Pancreas (tissue), 10 donors: ENCODE measurements around the gene RAB4B. TPM values are rescaled to one million over a fixed set of nuclear protein-coding genes. Genes with fewer than 3 reads are reported as not detected.

Experiments
- ATAC-seq, 4 donors: fragments of 200-7000 bp; cut with Tn5 transposase; one replicate each; pipeline versions ENCODE4 v1.8.0 to v1.9.1; 2020; ENCODE audit warnings: mild to moderate bottlenecking in 4 of 4, moderate library complexity in 4 of 4
- DNase-seq, 6 donors: peaks; one replicate each; pipeline ENCODE4 v3.0.0-alpha.2; 2020
- FAIRE-seq: peaks from 2 replicates; lab custom pipeline; 2012; peaks lifted over from hg19 to GRCh38; lab: Jason Lieb, UNC
- H3K27ac ChIP-seq, 4 donors: fragments of 200-600 bp; sonication (generic); 1 replicate in 3 of 4; 2 replicates in 1 of 4; pipeline versions ENCODE4 v1.5.0 to v1.8.0; 2020
- H3K27me3 ChIP-seq, 4 donors: fragments of 200-600 bp; one replicate each; pipeline ENCODE4 v1.8.0; 2021
- H3K36me3 ChIP-seq, 3 donors: fragments of 200-600 bp; sonication (generic) in 1 of 3; one replicate each; pipeline versions ENCODE4 v1.5.0 to v1.8.0; 2020 to 2021
- H3K4me1 ChIP-seq, 3 donors: fragments of 200-600 bp; one replicate each; pipeline ENCODE4 v1.8.0; 2021
- H3K4me3 ChIP-seq, 4 donors: fragments of 200-600 bp; sonication (generic) in 2 of 4; one replicate each; pipeline versions ENCODE4 v1.5.0 to v1.8.0; 2020 to 2021
- H3K9me3 ChIP-seq, 4 donors: fragments of 200-600 bp; one replicate each; pipeline ENCODE4 v1.8.0; 2021
- WGBS, 2 donors: extraction: QIAGEN DNeasy Blood & Tissue Kit; methylation state at CpG; one replicate each; pipeline ENCODE4 v1.1.7; 2013; 5-methylcytosine and 5-hydroxymethylcytosine counted together
- intact Hi-C, 3 donors: fragments of 100-400 bp; cut with DNase I; formaldehyde crosslinking; loops; one replicate each; pipeline versions ENCODE4 v1.11.1 to v1.14.2; 2022
- polyA plus RNA-seq, 2 donors: library from polyadenylated mRNA; stranded (reverse); fragments of 200-250 nt; gene quantifications; one replicate each; pipeline ENCODE4 v1.2.3, GENCODE V29; 2013
- total RNA-seq, 6 donors: library from RNA; stranded (reverse); fragmentation: NEBNext Ultra II Directional in 4 of 6; extraction: Animal tissue kit (Norgen Biotek cat#: 25700) in 4 of 6; gene quantifications; one replicate each; pipeline versions ENCODE4 v1.2.1 to v1.2.4, GENCODE V29; 2021 to 2023
- TF ChIP-seq, protein P1 (sequence below), 4 donors: fragments of 200-600 bp; sonication (generic) in 3 of 4; IDR thresholded peaks; one replicate each; pipeline versions ENCODE4 v1.5.0 to v1.8.0; 2021; ENCODE audit warnings: antibody characterized with exemption in 4 of 4
- donor health status: healthy with polysubstance abuse.
- donor health status: DM: no; HTN: no; CAD: no; lungs with moderate emphysema.
- donor health status: DM: no; HTN: no; CAD: no.
- donor health status: control.
- donor health status: control.
- donor health status: Bipolar disorder and iron deficiency.
- donor health status: DM: yes; HTN: yes; CAD: no.
- donor health status: DM: no; HTN: no; CAD: no.
- donor health status: DM: no; HTN: no; CAD: no.
- donor health status: DM: yes; HTN: yes; CAD: no.

Gene RAB4B
- total and polyA plus RNA-seq, 8 donors, result 5.0 to 45.8 (median 10.5) TPM

DNA sequence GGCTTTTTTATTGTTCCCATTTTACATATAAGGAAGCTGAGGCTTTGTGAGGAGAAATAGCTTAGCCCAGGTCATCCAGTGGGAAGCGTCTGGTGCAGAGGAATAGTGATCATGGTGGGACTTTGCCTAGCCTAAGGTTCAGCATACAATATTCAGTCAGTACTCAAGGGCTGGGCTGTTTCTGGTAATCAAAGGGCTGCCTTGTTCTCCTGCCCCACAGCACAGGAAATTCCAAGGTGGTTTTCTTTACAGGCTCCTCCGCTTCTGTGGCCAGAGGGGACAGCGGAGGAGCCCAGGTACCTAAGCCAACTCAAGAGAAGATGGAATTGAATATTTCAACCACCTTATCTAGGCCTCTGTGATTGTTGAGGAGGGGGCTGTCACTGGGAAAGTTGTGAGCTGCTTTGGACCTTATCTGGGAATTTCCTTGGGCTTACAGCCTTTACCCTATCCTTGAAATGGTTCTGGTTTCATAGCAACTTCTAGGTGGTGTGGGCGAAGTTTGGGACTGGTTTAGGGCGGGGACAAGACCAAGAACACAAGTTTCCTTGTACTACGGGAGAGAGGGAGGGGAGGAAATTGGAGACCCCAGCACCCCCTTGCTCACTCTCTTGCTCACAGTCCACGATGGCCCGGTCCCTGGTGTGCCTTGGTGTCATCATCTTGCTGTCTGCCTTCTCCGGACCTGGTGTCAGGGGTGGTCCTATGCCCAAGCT is 3.0 kb upstream of the RAB4B start, which contains the start of gene MIA:
Gene MIA, plus strand, starts transcription at position 606 of the 716 bp plus-strand sequence. Its CDS starts 22 bp downstream, at position 628.
- no peak within 1 kb of the TSS for H3K4me3 ChIP-seq

DNA sequence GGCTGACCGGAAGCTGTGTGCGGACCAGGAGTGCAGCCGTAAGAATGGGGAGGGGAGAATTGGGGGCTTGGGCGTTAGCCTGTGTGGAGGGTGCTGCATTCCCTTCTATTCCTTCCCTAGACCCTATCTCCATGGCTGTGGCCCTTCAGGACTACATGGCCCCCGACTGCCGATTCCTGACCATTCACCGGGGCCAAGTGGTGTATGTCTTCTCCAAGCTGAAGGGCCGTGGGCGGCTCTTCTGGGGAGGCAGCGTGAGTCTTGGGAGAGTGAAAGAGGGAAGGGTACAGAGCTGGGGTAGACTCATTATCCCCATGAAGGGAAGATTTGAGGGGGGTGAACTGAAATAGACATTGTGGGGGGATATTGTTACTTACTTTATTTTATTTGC is 2.4 kb upstream of the RAB4B start:
- TF ChIP-seq, protein P1, sequence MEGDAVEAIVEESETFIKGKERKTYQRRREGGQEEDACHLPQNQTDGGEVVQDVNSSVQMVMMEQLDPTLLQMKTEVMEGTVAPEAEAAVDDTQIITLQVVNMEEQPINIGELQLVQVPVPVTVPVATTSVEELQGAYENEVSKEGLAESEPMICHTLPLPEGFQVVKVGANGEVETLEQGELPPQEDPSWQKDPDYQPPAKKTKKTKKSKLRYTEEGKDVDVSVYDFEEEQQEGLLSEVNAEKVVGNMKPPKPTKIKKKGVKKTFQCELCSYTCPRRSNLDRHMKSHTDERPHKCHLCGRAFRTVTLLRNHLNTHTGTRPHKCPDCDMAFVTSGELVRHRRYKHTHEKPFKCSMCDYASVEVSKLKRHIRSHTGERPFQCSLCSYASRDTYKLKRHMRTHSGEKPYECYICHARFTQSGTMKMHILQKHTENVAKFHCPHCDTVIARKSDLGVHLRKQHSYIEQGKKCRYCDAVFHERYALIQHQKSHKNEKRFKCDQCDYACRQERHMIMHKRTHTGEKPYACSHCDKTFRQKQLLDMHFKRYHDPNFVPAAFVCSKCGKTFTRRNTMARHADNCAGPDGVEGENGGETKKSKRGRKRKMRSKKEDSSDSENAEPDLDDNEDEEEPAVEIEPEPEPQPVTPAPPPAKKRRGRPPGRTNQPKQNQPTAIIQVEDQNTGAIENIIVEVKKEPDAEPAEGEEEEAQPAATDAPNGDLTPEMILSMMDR (IDR thresholded peaks at IDR 0.05), result no peak
- peaks cover 0 to 8% (median 0%) of the 10 kb centered on the region in 3 donors for H3K4me1 ChIP-seq
- WGBS, 2 donors, result 87 to 94% methylated on average over 10 of the region's 10 CpGs

More for the DNA sequence above, 3.0 kb upstream of the RAB4B start, which contains the start of gene MIA:
- no peaks in the 10 kb centered on the region for H3K36me3 ChIP-seq
- H3K27me3 ChIP-seq, result no peaks in the 10 kb centered on the region
- TF ChIP-seq, protein P1 (IDR thresholded peaks at IDR 0.05), result no peak
- peaks cover 0 to 8% (median 0%) of the 10 kb centered on the region in 3 donors for H3K4me1 ChIP-seq
- DNase-seq (no peak), FAIRE-seq (no peak), ATAC-seq (no peak)
- intact Hi-C loops, result no loop called here
- H3K27ac ChIP-seq, result no peak within 1 kb of the TSS
- WGBS, 2 donors, result 88 to 90% methylated on average over 9 of the region's 9 CpGs
- no peaks in the 10 kb centered on the region for H3K9me3 ChIP-seq

DNA sequence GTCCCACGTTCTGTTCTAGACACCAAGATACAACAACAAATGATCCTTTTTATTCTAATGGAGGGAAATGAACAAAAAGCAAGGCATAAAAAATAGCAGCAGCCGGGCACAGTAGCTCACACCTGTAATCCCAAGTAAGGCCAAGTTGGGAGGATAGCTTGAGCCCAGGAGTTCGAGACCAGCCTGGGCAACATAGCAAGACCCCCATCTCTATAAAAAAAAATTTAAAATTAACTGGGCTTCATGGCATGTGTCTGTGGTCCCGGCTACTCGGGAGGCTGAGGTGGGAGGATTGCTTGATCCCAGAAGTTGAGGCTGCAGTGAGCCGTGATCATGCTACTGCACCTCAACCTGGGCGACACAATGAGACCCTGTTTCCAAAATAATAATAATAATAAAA is 1.7 kb upstream of the RAB4B start:
- no peaks in the 10 kb centered on the region for H3K27me3 ChIP-seq
- ATAC-seq (no peak), FAIRE-seq (no peak), DNase-seq (no peak)
- H3K4me1 ChIP-seq, result peaks cover 0 to 8% (median 0%) of the 10 kb centered on the region in 3 donors
- H3K4me3 ChIP-seq, result no peak overlapping the region
- 77 to 80% methylated on average over 7 of the region's 7 CpGs for WGBS, 2 donors
- TF ChIP-seq, protein P1 (IDR thresholded peaks at IDR 0.05), result no peak
- no peaks in the 10 kb centered on the region for H3K9me3 ChIP-seq
- H3K36me3 ChIP-seq, result no peaks in the 10 kb centered on the region
- intact Hi-C loops, result no loop called here
- peak overlapping the region in 1 of 4 donors; percentile 98 for H3K27ac ChIP-seq

More for the DNA sequence above, 2.4 kb upstream of the RAB4B start:
- FAIRE-seq (no peak), ATAC-seq (no peak), DNase-seq (no peak)
- H3K9me3 ChIP-seq, result no peaks in the 10 kb centered on the region
- H3K27ac ChIP-seq, result no peak overlapping the region
- intact Hi-C loops, result no loop called here
- no peaks in the 10 kb centered on the region for H3K36me3 ChIP-seq
- H3K27me3 ChIP-seq, result no peaks in the 10 kb centered on the region
- no peak overlapping the region for H3K4me3 ChIP-seq

DNA sequence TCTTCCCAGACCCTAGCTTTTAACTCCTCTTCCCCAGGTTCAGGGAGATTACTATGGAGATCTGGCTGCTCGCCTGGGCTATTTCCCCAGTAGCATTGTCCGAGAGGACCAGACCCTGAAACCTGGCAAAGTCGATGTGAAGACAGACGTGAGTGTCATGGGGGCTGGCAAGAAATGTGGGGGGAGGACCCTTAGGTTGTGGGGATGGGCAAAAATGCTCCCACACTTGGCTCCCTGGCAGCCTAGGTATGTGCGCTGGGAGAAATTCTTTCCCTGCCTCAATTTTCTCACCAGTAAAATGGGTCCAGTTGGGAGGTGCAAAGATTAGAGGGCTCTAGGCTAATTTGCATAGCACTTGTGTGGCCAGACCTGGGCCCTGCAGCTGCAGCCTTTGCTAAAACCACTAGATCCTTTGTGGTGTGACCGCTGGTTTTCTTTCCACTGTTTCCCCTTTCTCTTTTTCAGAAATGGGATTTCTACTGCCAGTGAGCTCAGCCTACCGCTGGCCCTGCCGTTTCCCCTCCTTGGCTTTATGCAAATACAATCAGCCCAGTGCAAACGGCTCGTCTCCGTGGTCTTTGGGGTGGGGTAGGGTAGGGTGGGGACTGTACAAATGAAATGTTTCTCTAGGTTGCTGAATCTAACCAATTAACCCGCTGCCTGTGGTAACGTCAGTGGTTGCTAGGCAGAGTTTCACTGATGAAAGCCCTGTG is 959 bp upstream of the RAB4B start:
- intact Hi-C loops, result no loop called here
- WGBS, 2 donors, result 14 to 17% methylated on average over 13 of the region's 13 CpGs
- Histone ChIP-seq H3K4me3 (peak overlapping the region; percentile 31 to 76 (median 58)), H3K36me3 (no peaks in the 10 kb centered on the region), H3K4me1 (peaks cover 0 to 8% (median 0%) of the 10 kb centered on the region in 3 donors), H3K9me3 (no peaks in the 10 kb centered on the region), H3K27ac (peak overlapping the region; percentile 93 to 98 (median 95)), H3K27me3 (no peaks in the 10 kb centered on the region)
- ATAC-seq, result peak; percentile 70 to 86 (median 79)
- FAIRE-seq, result no peak
- TF ChIP-seq, protein P1 (IDR thresholded peaks at IDR 0.05), result no peak
- DNase-seq, result peak in 5 of 6 donors; percentile 72 to 88 (median 80)
